GM23248 (cell line): ENCODE results near the gene LCA5L. TPM values are rescaled to one million over a fixed set of nuclear protein-coding genes. Genes with fewer than 3 reads are reported as not detected.

Experiments
- DNase-seq: peaks from one replicate; pipeline ENCODE4 v3.0.0-alpha.2; 2015
- H2AFZ ChIP-seq: fragments of 200-600 bp; sonication (generic); 2 replicates; pipeline ENCODE4 v1.6.1; 2016; ENCODE audit warnings: antibody characterized with exemption
- H3F3A ChIP-seq: fragments of 200-600 bp; sonication (generic); 2 replicates; pipeline ENCODE4 v1.6.1; 2016; ENCODE audit warnings: mild to moderate bottlenecking, antibody characterized with exemption, mixed run types; ENCODE audit not compliant: insufficient read depth
- H3K27ac ChIP-seq: fragments of 200-600 bp; sonication (generic); 2 replicates; pipeline ENCODE4 v1.5.1; 2016; ENCODE audit warnings: mild to moderate bottlenecking
- H3K27me3 ChIP-seq: fragments of 200-600 bp; sonication (generic); replicated peaks from 2 replicates; pipeline ENCODE4 v1.6.1; 2016; ENCODE audit warnings: mild to moderate bottlenecking; ENCODE audit not compliant: insufficient read depth
- H3K36me3 ChIP-seq: fragments of 200-600 bp; sonication (generic); 2 replicates; pipeline ENCODE4 v1.6.1; 2016; ENCODE audit warnings: low read depth, mild to moderate bottlenecking
- H3K4me1 ChIP-seq: fragments of 200-600 bp; sonication (generic); 2 replicates; pipeline ENCODE4 v1.6.1; 2016; ENCODE audit warnings: mild to moderate bottlenecking; ENCODE audit not compliant: insufficient read depth
- H3K4me2 ChIP-seq: fragments of 200-600 bp; sonication (generic); one replicate; pipeline ENCODE4 v1.6.1; 2016; ENCODE audit warnings: mild to moderate bottlenecking; ENCODE audit not compliant: unreplicated experiment
- H3K4me3 ChIP-seq: fragments of 200-600 bp; sonication (generic); 2 replicates; pipeline ENCODE4 v1.5.1; 2016; ENCODE audit warnings: mild to moderate bottlenecking
- H3K79me2 ChIP-seq: fragments of 200-600 bp; sonication (generic); 2 replicates; pipeline ENCODE4 v1.6.1; 2016; ENCODE audit warnings: mild to moderate bottlenecking; ENCODE audit not compliant: insufficient read depth
- H3K9ac ChIP-seq: fragments of 200-600 bp; sonication (generic); 2 replicates; pipeline ENCODE4 v1.6.1; 2016; ENCODE audit warnings: mild to moderate bottlenecking
- H3K9me2 ChIP-seq: fragments of 200-600 bp; sonication (generic); 2 replicates; pipeline ENCODE4 v1.6.1; 2016; ENCODE audit warnings: mixed run types, mild to moderate bottlenecking, moderate library complexity; ENCODE audit not compliant: insufficient read depth
- H3K9me3 ChIP-seq: fragments of 200-600 bp; sonication (generic); one replicate; pipeline ENCODE4 v1.6.1; 2017; ENCODE audit warnings: low read depth
- H4K20me1 ChIP-seq: fragments of 200-600 bp; sonication (generic); 2 replicates; pipeline ENCODE4 v1.6.0; 2016; ENCODE audit not compliant: insufficient read depth
- EZH2 ChIP-seq: fragments of 200-600 bp; sonication (generic); IDR thresholded peaks from 2 replicates; pipeline ENCODE4 v1.6.1; 2018; ENCODE audit warnings: antibody characterized with exemption, mild to moderate bottlenecking; ENCODE audit not compliant: insufficient read depth, poor library complexity, severe bottlenecking
- EZH2phosphoT487 ChIP-seq: fragments of 200-600 bp; sonication (generic); IDR thresholded peaks from 2 replicates; pipeline ENCODE4 v1.6.1; 2018; ENCODE audit warnings: antibody characterized with exemption, moderate library complexity, mild to moderate bottlenecking, low read depth; ENCODE audit not compliant: insufficient read depth
- WGBS, 2 experiments: methylation state at CpG; one replicate each; pipeline ENCODE4 v1.1.6; 2015 to 2017; ENCODE audit warnings: low lambda C conversion rate in 2 of 2, low coverage in 1 of 2; ENCODE audit errors: missing lambda C conversion rate in 2 of 2; 5-methylcytosine and 5-hydroxymethylcytosine counted together
- in situ Hi-C: fragments of 300-500 bp; cut with MboI; formaldehyde crosslinking; loops from 2 replicates; pipeline ENCODE4 v1.15.0; 2020
- microRNA-seq: library from miRNA; unstranded; fragments of <30 nt; microRNA quantifications from one replicate; pipeline ENCODE4, GENCODE V29; 2016; ENCODE audit warnings: borderline number of aligned reads
- polyA plus RNA-seq: library from polyadenylated mRNA; unstranded; fragments of >200 nt; fragmentation: Nextera tagmentation; extraction: Ambion mirVana; gene quantifications from 2 replicates; pipeline ENCODE4 v1.2.1, GENCODE V29; 2016
- small RNA-seq: library from RNA; depleted of rRNA; stranded (forward); fragments of <200 nt; gene quantifications from one replicate; pipeline ENCODE3, GENCODE V24; 2014; ENCODE audit warnings: low read depth, low replicate concordance
- total RNA-seq: library from RNA; depleted of rRNA; stranded (reverse); fragments of >200 nt; shearing (Covaris generic); gene quantifications from 2 replicates; pipeline ENCODE4 v1.2.3, GENCODE V29; 2014; rRNA removed

Gene LCA5L
- total and polyA plus RNA-seq, 2 experiments from 2014 or later: 1.1 to 3.0 TPM

GRCh38 chr21:39364949-39365348 is 80.6 kb downstream of the LCA5L start:
- H4K20me1 ChIP-seq: no peaks in the 10 kb centered on the region
- H3K4me1 ChIP-seq: no peaks in the 10 kb centered on the region
- no peak overlapping the region for H3K9ac ChIP-seq
- no peaks in the 10 kb centered on the region for H3K9me3 ChIP-seq
- TF ChIP-seq EZH2phosphoT487: no peak
- TF ChIP-seq EZH2: no peak
- H3K36me3 ChIP-seq: no peaks in the 10 kb centered on the region
- DNase-seq: no peak
- no peak overlapping the region for H3K4me3 ChIP-seq
- H3K27ac ChIP-seq: no peak overlapping the region
- no peaks in the 10 kb centered on the region for H3K27me3 ChIP-seq
- H3K9me2 ChIP-seq: no peaks in the 10 kb centered on the region
- H2AFZ ChIP-seq: no peak overlapping the region
- in situ Hi-C loops: no loop called here
- H3K4me2 ChIP-seq: no peak overlapping the region
- no peaks in the 10 kb centered on the region for H3F3A ChIP-seq
- H3K79me2 ChIP-seq: no peaks in the 10 kb centered on the region
- WGBS, 2 experiments: 83 to 95% methylated on average over 4 of the region's 4 CpGs

- Histone ChIP-seq H3F3A (no peaks in the 10 kb centered on the region), H3K4me1 (no peaks in the 10 kb centered on the region), H3K27ac (no peak overlapping the region), H3K9ac (no peak overlapping the region), H3K36me3 (no peaks in the 10 kb centered on the region), H3K4me3 (no peak overlapping the region), H3K79me2 (no peaks in the 10 kb centered on the region), H4K20me1 (no peaks in the 10 kb centered on the region), H3K9me2 (no peaks in the 10 kb centered on the region), H3K4me2 (no peak overlapping the region), H2AFZ (no peak overlapping the region), H3K9me3 (no peaks in the 10 kb centered on the region), H3K27me3 (no peaks in the 10 kb centered on the region)
- no peak for DNase-seq
- WGBS, 2 experiments: 75 to 79% methylated on average over 6 of the region's 6 CpGs
- TF ChIP-seq EZH2: no peak
- TF ChIP-seq EZH2phosphoT487: no peak
- in situ Hi-C loops: no loop called here
Observed at GRCh38 chr21:39363607-39364555, 81.7 kb downstream of the LCA5L start.

DNA sequence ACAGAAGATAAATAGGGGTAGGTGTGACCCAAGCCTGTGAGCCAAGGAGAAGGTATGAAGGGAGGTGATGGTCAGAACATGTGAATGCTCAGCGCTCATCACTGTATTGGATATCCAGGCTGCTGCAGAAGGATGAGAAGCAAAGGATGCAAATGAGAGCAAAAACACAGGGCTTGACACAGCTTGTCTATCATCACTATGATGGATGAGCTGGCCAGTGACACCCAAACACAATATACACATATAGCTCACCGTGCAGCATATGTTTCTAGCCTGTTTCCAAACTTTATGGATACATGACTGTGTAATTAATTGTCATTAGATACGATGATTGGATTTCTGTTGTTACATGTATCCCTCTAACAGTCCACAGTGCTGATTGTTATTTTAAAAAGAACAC is 82.8 kb downstream of the LCA5L start:
- Histone ChIP-seq H3K9me3 (no peaks in the 10 kb centered on the region), H3K9ac (no peak overlapping the region), H3F3A (no peaks in the 10 kb centered on the region), H2AFZ (no peak overlapping the region), H3K27me3 (no peaks in the 10 kb centered on the region), H3K4me1 (no peaks in the 10 kb centered on the region), H3K9me2 (no peaks in the 10 kb centered on the region), H3K36me3 (no peaks in the 10 kb centered on the region), H3K27ac (no peak overlapping the region), H3K4me2 (no peak overlapping the region), H4K20me1 (no peaks in the 10 kb centered on the region), H3K79me2 (no peaks in the 10 kb centered on the region), H3K4me3 (no peak overlapping the region)
- in situ Hi-C loops: no loop called here
- no peak for TF ChIP-seq EZH2
- TF ChIP-seq EZH2phosphoT487: no peak
- DNase-seq: no peak
- 86 to 94% methylated on average over 3 of the region's 3 CpGs for WGBS, 2 experiments

- DNase-seq: no peak
- Histone ChIP-seq H3K9me2 (no peaks in the 10 kb centered on the region), H4K20me1 (no peaks in the 10 kb centered on the region), H3F3A (no peaks in the 10 kb centered on the region), H2AFZ (no peak overlapping the region), H3K4me3 (no peak overlapping the region), H3K36me3 (no peaks in the 10 kb centered on the region), H3K27me3 (no peaks in the 10 kb centered on the region), H3K4me1 (no peaks in the 10 kb centered on the region), H3K9me3 (no peaks in the 10 kb centered on the region), H3K4me2 (no peak overlapping the region), H3K9ac (no peak overlapping the region), H3K79me2 (no peaks in the 10 kb centered on the region), H3K27ac (no peak overlapping the region)
- in situ Hi-C loops: no loop called here
- TF ChIP-seq EZH2 (no peak), EZH2phosphoT487 (no peak)
- WGBS, 2 experiments: 73 to 74% methylated on average over 4 of the region's 4 CpGs
Observed at GRCh38 chr21:39359382-39359781, 86.2 kb downstream of the LCA5L start.

Small RNA genes lying within 50 kb of the gene (microRNA-seq; reads per million reads assigned to microRNA genes)
- gene MIR6508: not detected

Small RNA genes lying within 50 kb of the gene (small RNA-seq; reads per million reads assigned to genes)
- gene MIR6508: not detected

Other genes with a start within 250 kb of the LCA5L start
- gene BRWD1, start 132.1 kb downstream of the LCA5L start, total RNA-seq: 27.2 and 48.9 TPM in 2 replicates
- gene BRWD1, start 132.1 kb downstream of the LCA5L start, polyA plus RNA-seq: 22.1 and 23.6 TPM in 2 replicates
- 191 and 192 TPM in 2 replicates for gene HMGN1, start 96.7 kb downstream of the LCA5L start, total RNA-seq
- gene HMGN1, start 96.7 kb downstream of the LCA5L start, polyA plus RNA-seq: 340 and 349 TPM in 2 replicates
- gene SH3BGR, start 6.2 kb upstream of the LCA5L start, total RNA-seq: 0.76 and 4.4 TPM in 2 replicates
- 5.0 and 5.7 TPM in 2 replicates for gene SH3BGR, start 6.2 kb upstream of the LCA5L start, polyA plus RNA-seq
- gene B3GALT5, start 167.2 kb upstream of the LCA5L start, total RNA-seq: not detected in 2 replicates
- not detected in 2 replicates for gene B3GALT5, start 167.2 kb upstream of the LCA5L start, polyA plus RNA-seq